GM18870 (cell line): ENCODE results near the gene TOR2A.
"Not testable (repeated sequence)": the region's sequence is repeated elsewhere in the genome, so short reads cannot be mapped to it uniquely, and the experiment has no call there.

ENCODE experiments used
- ATAC-seq: cut with Tn5 transposase; IDR thresholded peaks from one replicate; pipeline ENCODE4 v1.9.1; 2021; ENCODE audit warnings: moderate library complexity; ENCODE audit not compliant: unreplicated experiment

Gene TOR2A

GRCh38 chr9:127769101-127769500 is 34.0 kb upstream of the TOR2A start:
- ATAC-seq, result no peak

GRCh38 chr9:127768698-127769097 is 33.6 kb upstream of the TOR2A start:
- ATAC-seq, result no peak

GRCh38 chr9:127767909-127768331 is 32.8 kb upstream of the TOR2A start:
- ATAC-seq, result no peak

DNA sequence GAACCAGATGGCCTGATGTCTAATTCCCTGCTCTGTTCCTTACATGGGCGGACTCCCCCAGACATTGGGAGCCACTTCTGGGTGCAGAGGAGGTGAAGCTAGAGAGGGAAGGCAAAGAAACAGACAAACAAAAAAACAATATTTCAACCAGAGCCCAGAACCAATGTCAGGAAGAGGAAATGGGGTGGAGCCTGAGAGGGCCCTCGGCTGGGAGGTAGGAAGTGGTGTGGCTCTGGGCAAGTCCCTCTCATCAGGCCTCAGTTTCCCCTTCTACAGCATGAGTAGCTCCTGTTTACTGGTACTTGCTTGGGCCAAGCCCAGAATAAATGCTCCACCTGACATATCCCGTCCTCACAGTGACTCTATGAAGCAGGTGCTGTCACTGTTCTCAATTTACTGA is 32.3 kb upstream of the TOR2A start:
- ATAC-seq, result no peak

DNA sequence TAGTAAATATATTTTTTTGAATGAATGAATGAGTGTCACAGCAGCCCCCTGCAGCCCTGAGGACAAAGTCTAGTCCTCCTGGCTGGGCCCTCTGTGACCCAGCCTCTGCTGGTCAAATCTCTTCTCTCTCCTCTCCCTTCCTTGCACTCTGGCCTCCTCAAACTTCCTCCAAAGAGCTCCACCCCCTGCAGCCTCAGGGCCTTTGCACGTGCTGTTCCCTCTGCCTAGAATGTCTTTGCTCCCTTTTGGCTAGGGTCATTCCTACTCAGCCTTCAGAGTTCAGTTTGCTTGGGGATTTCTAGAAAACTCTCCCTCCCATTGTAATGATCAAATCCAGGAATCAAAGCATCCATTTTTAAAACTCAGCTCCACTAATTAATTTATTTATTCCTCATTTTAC is 30.3 kb upstream of the TOR2A start:
- no peak for ATAC-seq

DNA sequence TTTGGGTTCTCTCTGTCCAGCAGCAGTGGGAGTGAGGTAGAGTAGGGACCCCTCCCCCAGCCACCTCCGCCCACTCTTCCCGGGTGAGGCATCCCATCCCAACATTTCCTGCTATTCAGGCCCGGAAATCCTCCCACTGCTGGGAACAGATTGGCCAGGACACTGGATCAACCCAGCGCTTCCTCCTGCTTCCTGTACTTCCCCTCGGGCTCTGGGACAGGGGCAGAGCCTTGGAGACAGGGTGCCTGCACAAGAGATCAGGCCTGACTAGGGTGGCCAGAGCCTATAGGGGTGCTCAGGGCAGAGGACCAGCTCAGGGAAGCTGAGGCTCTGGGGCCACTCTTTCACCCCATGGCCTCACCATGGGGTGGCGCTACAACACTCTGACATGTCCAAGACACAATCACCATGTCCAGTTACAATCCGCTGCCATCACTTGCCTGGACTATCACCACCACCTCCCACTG is 28.9 kb upstream of the TOR2A start:
- ATAC-seq, result no peak

DNA sequence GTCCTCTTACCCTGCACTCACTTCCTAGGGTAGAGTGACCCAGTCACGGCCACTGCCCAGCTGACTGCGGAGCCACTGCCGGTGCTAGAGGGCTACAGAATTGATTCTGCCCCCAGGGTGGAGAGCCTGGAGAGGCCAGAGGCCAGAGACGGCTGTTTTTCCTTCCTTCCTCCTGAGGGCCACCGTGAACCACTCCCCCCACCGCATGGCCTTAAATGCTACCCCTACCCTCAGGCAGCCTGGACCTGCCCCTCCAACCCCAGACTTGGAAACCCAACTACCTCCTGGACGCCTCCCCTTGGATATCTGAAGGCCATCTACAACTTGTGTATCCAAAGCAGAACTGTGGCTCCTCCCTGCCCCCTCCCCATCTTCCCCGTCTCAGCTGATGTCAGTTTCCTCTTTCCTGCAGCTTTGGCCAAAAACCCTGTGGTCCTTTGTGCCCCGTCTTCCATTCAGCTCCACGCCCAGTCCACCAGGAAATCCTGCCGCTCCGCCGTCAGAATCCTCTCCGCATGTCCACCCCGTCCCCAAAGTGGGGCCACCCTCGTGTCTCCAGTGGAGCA is 27.1 kb upstream of the TOR2A start:
- ATAC-seq, result no peak

DNA sequence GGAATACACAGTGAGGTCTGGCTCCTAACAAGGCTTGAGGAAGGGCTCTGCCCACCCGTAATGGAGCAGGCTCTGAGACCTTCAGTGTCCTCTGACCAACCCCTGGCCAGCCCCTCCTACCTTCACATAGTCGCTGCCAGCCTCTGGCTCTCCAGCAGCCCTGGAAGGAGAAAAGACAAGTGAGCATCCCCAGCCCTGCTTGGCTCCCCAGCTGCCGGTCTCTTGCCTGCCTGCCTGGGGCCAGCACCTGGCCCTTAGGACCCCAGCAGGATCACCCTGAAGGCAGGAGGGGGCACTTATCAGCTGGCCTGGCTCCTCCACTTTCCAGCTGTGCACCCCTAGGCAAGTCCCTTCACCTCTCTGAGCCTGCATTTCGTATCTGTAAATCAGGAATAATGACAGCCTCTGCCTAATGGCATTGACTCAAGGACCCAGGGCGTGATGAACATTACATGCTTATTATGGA is 26.4 kb upstream of the TOR2A start:
- no peak for ATAC-seq

DNA sequence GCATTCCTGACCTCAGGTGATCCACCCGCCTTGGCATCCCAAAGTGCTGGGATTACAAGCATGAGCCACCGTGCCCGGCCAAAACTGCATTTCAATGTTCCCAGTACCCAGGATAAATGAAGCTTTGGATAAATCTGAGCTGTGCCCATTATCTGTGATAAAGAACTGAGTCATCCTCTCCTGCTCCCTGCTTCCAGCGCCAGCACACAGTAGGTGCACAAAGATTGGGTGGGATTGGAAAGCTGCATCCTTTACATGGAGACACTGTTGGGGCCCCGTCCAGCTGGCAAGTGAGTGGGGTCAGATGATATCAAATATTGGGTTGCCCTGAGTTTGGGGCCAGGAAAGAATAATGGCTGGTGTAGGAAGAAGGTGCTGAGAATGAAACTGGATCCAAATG is 26.0 kb upstream of the TOR2A start:
- no peak for ATAC-seq

- no peak for ATAC-seq
These were observed 23.7 kb upstream of the TOR2A start for GRCh38 chr9:127758843-127759242.

DNA sequence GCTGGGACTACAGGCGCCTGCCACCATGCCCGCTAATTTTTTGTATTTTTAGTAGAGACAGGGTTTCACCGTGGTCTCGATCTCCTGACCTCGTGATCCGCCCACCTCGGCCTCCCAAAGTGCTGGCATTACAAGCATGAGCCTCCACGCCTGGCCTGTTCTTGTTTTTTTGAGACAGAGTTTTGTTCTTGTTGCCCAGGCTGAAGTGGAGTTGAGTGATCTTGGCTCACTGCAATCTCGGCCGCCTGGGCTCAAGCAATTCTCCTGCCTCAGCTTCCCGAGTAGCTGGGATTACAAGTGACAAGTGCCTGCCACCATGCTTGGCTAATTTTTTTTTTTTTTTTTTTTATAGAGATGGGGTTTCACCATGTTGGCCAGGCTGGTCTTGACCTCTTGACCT is 21.7 kb upstream of the TOR2A start:
- ATAC-seq, result not testable (repeated sequence)

GRCh38 chr9:127756233-127756632 is 21.1 kb upstream of the TOR2A start:
- ATAC-seq, result no peak

GRCh38 chr9:127755061-127756060 is 20.3 kb upstream of the TOR2A start:
- ATAC-seq, result no peak

GRCh38 chr9:127754099-127755060 is 19.3 kb upstream of the TOR2A start:
- no peak for ATAC-seq

- no peak for ATAC-seq
These were observed 18.5 kb upstream of the TOR2A start for GRCh38 chr9:127753622-127754021.

DNA sequence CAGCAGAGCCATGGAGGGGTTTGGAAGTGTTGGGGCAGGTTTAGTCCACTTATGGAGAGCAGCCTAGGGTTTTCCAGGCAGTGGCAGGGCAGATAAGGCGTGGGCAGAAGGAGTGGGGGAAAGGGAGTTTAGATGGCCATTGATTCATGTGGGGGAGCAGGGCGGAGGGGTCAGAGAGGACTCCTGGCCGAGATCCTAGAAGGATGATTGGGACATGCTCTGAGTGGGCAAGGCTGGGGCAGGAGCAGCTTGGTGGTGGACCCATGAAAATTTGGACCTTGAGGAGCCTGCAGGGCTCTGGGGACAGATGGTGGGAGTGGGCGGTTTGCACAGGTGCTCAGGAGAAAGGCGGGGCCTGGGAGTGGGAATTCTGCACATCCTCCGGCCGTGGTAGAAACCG is 18.1 kb upstream of the TOR2A start:
- no peak for ATAC-seq

DNA sequence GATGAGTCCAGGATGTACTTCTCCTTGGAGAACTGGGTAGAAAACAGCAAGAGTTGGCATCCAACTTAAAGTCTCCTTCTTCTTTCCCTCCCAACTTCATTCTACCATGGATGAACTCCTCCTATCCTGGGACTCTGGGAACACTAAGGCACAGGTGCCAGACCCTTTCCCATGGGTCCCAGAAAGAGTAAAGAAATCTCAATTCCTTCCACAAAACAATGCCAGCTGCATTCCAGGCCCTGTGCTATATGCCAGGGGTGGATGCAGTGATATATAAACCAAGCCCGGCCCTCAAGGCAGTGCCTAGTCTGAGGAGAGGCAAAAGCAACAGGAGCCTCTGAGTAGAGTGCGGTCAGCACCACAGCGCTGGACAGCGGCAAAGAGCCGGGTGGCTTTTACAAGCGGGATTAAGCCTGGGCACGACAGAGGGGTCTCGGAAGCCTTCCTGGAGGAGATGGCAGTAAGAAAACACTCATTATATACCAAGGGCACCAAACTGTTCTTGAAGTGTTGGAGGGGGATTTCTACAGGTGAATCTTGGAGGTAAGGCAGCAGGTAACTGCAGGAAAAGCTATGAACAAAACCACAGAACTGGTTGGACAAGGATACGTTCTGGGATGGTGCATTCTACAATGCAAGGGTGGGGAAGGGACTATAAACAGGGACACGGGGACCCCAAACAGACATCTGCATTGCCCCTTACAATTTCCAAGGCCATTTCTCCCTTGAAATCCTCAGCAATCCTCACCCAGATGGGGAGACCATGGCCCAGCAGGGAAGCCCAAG is 16.4 kb upstream of the TOR2A start:
- no peak for ATAC-seq

DNA sequence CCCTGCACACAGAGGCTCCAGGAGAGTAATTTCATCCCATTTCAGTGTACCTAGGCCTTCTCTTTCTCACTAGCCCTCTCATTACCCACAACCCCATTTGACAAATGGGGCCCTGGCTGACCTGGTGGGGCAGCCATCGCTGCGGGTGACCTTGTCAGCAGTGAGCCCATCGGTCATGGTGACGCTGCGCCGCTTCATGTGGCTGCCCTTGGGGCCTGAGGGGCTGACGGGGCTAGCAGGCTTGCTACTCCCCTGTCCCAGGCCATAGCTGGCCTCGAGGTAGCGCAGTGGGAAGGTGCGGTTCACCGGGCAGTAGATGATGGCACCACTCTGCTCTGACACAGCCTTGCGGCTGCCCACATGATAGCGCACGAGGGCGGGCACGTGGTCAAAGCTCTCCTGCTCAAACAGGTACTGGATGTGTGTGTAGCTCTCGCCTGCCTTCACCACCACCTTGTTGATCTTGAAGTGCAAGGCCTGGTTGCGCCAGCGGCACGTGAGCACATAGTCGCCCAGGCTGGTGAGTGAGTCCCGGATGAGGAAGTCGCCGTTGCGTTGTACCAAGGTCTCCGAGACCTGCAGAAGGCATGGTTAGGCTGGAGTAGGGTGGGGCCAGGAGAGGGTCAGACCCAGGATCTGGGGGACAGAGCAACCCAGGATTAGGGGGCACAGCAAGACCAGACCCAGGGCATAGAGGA is 14.1 kb upstream of the TOR2A start:
- ATAC-seq, result no peak

GRCh38 chr9:127746959-127747569 is 12.0 kb upstream of the TOR2A start:
- no peak for ATAC-seq
